H9 (cell line): Measurements from ENCODE around the gene MYO3A. TPM values are rescaled to one million over a fixed set of nuclear protein-coding genes. Genes with fewer than 3 reads are reported as not detected.

ENCODE experiments used
- DNase-seq: peaks from one replicate; pipeline ENCODE4 v3.0.0-alpha.2; 2017
- H2AFZ ChIP-seq: one replicate; pipeline ENCODE4 v1.6.1; 2013; ENCODE audit warnings: mild to moderate bottlenecking, low read length, control low read depth, moderate library complexity
- H2AK5ac ChIP-seq: 2 replicates; pipeline ENCODE4 v1.6.1; 2013; ENCODE audit warnings: low read length, control low read depth, mixed read lengths; ENCODE audit not compliant: insufficient read length
- H2BK120ac ChIP-seq: one replicate; pipeline ENCODE4 v1.6.1; 2013; ENCODE audit warnings: low read depth, mild to moderate bottlenecking, low read length, control low read depth, inconsistent platforms; ENCODE audit not compliant: poor library complexity, severe bottlenecking
- H2BK12ac ChIP-seq: 2 replicates; pipeline ENCODE4 v1.6.1; 2013; ENCODE audit warnings: low read length, control low read depth, mixed read lengths, low read depth; ENCODE audit not compliant: insufficient read length
- H2BK15ac ChIP-seq: 2 replicates; pipeline ENCODE4 v1.6.1; 2013; ENCODE audit warnings: low read depth, low read length, control low read depth
- H2BK20ac ChIP-seq: one replicate; pipeline ENCODE4 v1.6.1; 2013; ENCODE audit warnings: low read depth, mild to moderate bottlenecking, low read length, control low read depth, inconsistent platforms; ENCODE audit not compliant: poor library complexity, severe bottlenecking
- H2BK5ac ChIP-seq: 2 replicates; pipeline ENCODE4 v1.6.1; 2013; ENCODE audit warnings: low read length, control low read depth, mixed read lengths; ENCODE audit not compliant: insufficient read length
- H3K14ac ChIP-seq: 2 replicates; pipeline ENCODE4 v1.6.1; 2013; ENCODE audit warnings: low read length, control low read depth; ENCODE audit not compliant: insufficient read depth
- H3K18ac ChIP-seq: 2 replicates; pipeline ENCODE4 v1.6.1; 2013; ENCODE audit warnings: low read depth, mild to moderate bottlenecking, mixed read lengths, low read length, control low read depth; ENCODE audit not compliant: insufficient read length
- H3K23ac ChIP-seq: 2 replicates; pipeline ENCODE4 v1.6.1; 2013; ENCODE audit warnings: low read length, control low read depth, mixed read lengths, low read depth; ENCODE audit not compliant: insufficient read length
- H3K23me2 ChIP-seq: 2 replicates; pipeline ENCODE4 v1.6.1; 2013; ENCODE audit warnings: low read depth, mild to moderate bottlenecking, mixed read lengths, low read length, control low read depth; ENCODE audit not compliant: insufficient read length, poor library complexity, severe bottlenecking
- H3K27ac ChIP-seq: 2 replicates; pipeline ENCODE4 v1.5.1; 2013; ENCODE audit warnings: low read length, control low read depth, mixed read lengths, low read depth; ENCODE audit not compliant: insufficient read length
- H3K27me3 ChIP-seq: 2 replicates; pipeline ENCODE4 v1.6.1; 2013; ENCODE audit warnings: low read length, control low read depth, inconsistent platforms; ENCODE audit not compliant: insufficient read depth
- H3K4ac ChIP-seq: 2 replicates; pipeline ENCODE4 v1.6.1; 2013; ENCODE audit warnings: low read depth, mild to moderate bottlenecking, control low read depth, inconsistent platforms, low read length, moderate library complexity
- H3K4me1 ChIP-seq: 2 replicates; pipeline ENCODE4 v1.6.1; 2013; ENCODE audit warnings: low read length, control low read depth, inconsistent platforms; ENCODE audit not compliant: insufficient read depth
- H3K4me2 ChIP-seq: 2 replicates; pipeline ENCODE4 v1.6.1; 2013; ENCODE audit warnings: low read length, control low read depth, mixed read lengths; ENCODE audit not compliant: insufficient read length, insufficient read depth
- H3K56ac ChIP-seq: 2 replicates; pipeline ENCODE4 v1.6.1; 2013; ENCODE audit warnings: low read depth, mild to moderate bottlenecking, mixed read lengths, low read length, control low read depth; ENCODE audit not compliant: insufficient read length
- H3K79me1 ChIP-seq: 2 replicates; pipeline ENCODE4 v1.6.1; 2013; ENCODE audit warnings: low read depth, mild to moderate bottlenecking, moderate library complexity, low read length, control low read depth, inconsistent platforms; ENCODE audit not compliant: insufficient read depth, poor library complexity, severe bottlenecking
- H3K79me2 ChIP-seq: 2 replicates; pipeline ENCODE4 v1.6.1; 2013; ENCODE audit warnings: low read length, control low read depth, inconsistent platforms; ENCODE audit not compliant: insufficient read depth
- H3K9ac ChIP-seq: 2 replicates; pipeline ENCODE4 v1.6.1; 2013; ENCODE audit warnings: low read length, control low read depth, mixed read lengths; ENCODE audit not compliant: insufficient read length; ENCODE audit errors: extremely low read depth
- H3K9me3 ChIP-seq: one replicate; pipeline ENCODE4 v1.6.1; 2013; ENCODE audit warnings: low read depth, low read length, inconsistent platforms; ENCODE audit not compliant: control insufficient read depth
- H3T11ph ChIP-seq: one replicate; pipeline ENCODE4 v1.6.1; 2013; ENCODE audit warnings: mild to moderate bottlenecking, low read length, control low read depth, inconsistent platforms
- H4K20me1 ChIP-seq: one replicate; pipeline ENCODE4 v1.6.1; 2013; ENCODE audit not compliant: control insufficient read depth, insufficient read length, insufficient read depth
- H4K5ac ChIP-seq: 2 replicates; pipeline ENCODE4 v1.6.1; 2013; ENCODE audit warnings: low read depth, mild to moderate bottlenecking, mixed read lengths, low read length, control low read depth; ENCODE audit not compliant: insufficient read length
- H4K8ac ChIP-seq: replicated peaks from 2 replicates; pipeline ENCODE4 v1.6.1; 2013; ENCODE audit warnings: low read length, control low read depth, mixed read lengths, low read depth; ENCODE audit not compliant: insufficient read length
- H4K91ac ChIP-seq: 2 replicates; pipeline ENCODE4 v1.6.1; 2013; ENCODE audit warnings: low read depth, mild to moderate bottlenecking, moderate library complexity, mixed read lengths, low read length, control low read depth; ENCODE audit not compliant: insufficient read length
- H3K27ac Mint-ChIP-seq, 3 experiments: 2 replicates in 2 of 3; 3 replicates in 1 of 3; pipeline ENCODE4 v1.8.0; 2020 to 2021; ENCODE audit warnings: mixed read lengths in 3 of 3, mild to moderate bottlenecking in 1 of 3, moderate library complexity in 1 of 3
- H3K27me3 Mint-ChIP-seq: 2 replicates; pipeline ENCODE4 v1.8.0; 2021; ENCODE audit warnings: low read depth, mild to moderate bottlenecking, moderate library complexity, mixed read lengths
- H3K36me3 Mint-ChIP-seq, 3 experiments: 2 replicates in 2 of 3; 3 replicates in 1 of 3; pipeline ENCODE4 v1.8.0; 2020 to 2021; ENCODE audit warnings: low read depth in 3 of 3, mixed read lengths in 3 of 3; ENCODE audit not compliant: insufficient read depth in 1 of 3
- H3K4me1 Mint-ChIP-seq, 2 experiments: 2 replicates each; pipeline ENCODE4 v1.8.0; 2020; ENCODE audit warnings: mixed read lengths in 2 of 2
- H3K4me3 Mint-ChIP-seq, 2 experiments: 2 replicates in 1 of 2; 3 replicates in 1 of 2; pipeline ENCODE4 v1.8.0; 2020 to 2021; ENCODE audit warnings: mild to moderate bottlenecking in 2 of 2, mixed read lengths in 2 of 2, moderate library complexity in 1 of 2
- H3K9me3 Mint-ChIP-seq, 2 experiments: 2 replicates in 1 of 2; 3 replicates in 1 of 2; pipeline ENCODE4 v1.8.0; 2020; ENCODE audit warnings: mild to moderate bottlenecking in 2 of 2, mixed read lengths in 2 of 2, moderate library complexity in 1 of 2
- CTCF ChIP-seq: fragments of 200-600 bp; sonication (generic); conservative IDR thresholded peaks from 3 replicates; pipeline ENCODE4 v1.8.0; 2021; ENCODE audit warnings: antibody characterized with exemption, mild to moderate bottlenecking
- total RNA-seq: library from RNA; stranded (reverse); gene quantifications from 2 replicates; pipeline ENCODE4 v1.2.1, GENCODE V29; 2021

The MYO3A gene
- total RNA-seq, 1 experiment from 2014 or later = 4.3 TPM

GRCh38 chr10:26220901-26221300 lies 286.9 kb downstream of the MYO3A start:
- Mint-ChIP-seq H3K27me3 (peaks cover 76% of the 10 kb centered on the region), H3K36me3 (no peaks in the 10 kb centered on the region; a peak in 1 of 7 replicates), H3K27ac (no peak overlapping the region), H3K4me3 (no peak overlapping the region), H3K9me3 (peaks cover 3 to 9% of the 10 kb centered on the region in 2 experiments; a peak in 2 of 5 replicates), H3K4me1 (peaks cover 29 to 30% of the 10 kb centered on the region in 2 experiments)
- H4K20me1 ChIP-seq = no peaks in the 10 kb centered on the region
- TF ChIP-seq CTCF = no peak
- no peak overlapping the region for H3K18ac ChIP-seq
- H3K4ac ChIP-seq = no peak overlapping the region
- DNase-seq = no peak
- H2AFZ ChIP-seq = no peak overlapping the region
- H3K79me1 ChIP-seq = no peaks in the 10 kb centered on the region
- H2AK5ac ChIP-seq = no peak overlapping the region
- H3K27me3 ChIP-seq = peaks cover 32% of the 10 kb centered on the region; the same call in 1 of the 2 replicates
- no peaks in the 10 kb centered on the region; the same call in 1 of the 2 replicates for H3K4me1 ChIP-seq
- no peak overlapping the region for H2BK12ac ChIP-seq
- H3K79me2 ChIP-seq = no peaks in the 10 kb centered on the region
- H3K9ac ChIP-seq = no peak overlapping the region
- no peak overlapping the region for H4K8ac ChIP-seq
- H3K14ac ChIP-seq = no peak overlapping the region
- peaks cover 21% of the 10 kb centered on the region for H3K23me2 ChIP-seq
- no peak overlapping the region for H2BK15ac ChIP-seq
- H3K4me2 ChIP-seq = no peak overlapping the region
- H4K5ac ChIP-seq = no peak overlapping the region
- H3K23ac ChIP-seq = no peak overlapping the region
- H3K56ac ChIP-seq = no peak overlapping the region
- no peak overlapping the region for H2BK5ac ChIP-seq
- H3T11ph ChIP-seq = no peak overlapping the region
- H2BK20ac ChIP-seq = no peak overlapping the region
- no peaks in the 10 kb centered on the region for H3K9me3 ChIP-seq
- H3K27ac ChIP-seq = no peak overlapping the region
- no peak overlapping the region for H2BK120ac ChIP-seq
- no peak overlapping the region for H4K91ac ChIP-seq
